Naive thymus-derived CD8-positive, alpha-beta T cell (primary cell): Measurements from ENCODE around the gene RHOBTB1. TPM values are rescaled to one million over a fixed set of nuclear protein-coding genes. Genes with fewer than 3 reads are reported as not detected.

ENCODE experiments used
- ATAC-seq, 2 donors: fragments of 150-1000 bp; cut with Tn5 transposase in 1 of 2; sonication (Bioruptor Pico), chemical (Tn5 transposase) in 1 of 2; 1 replicate in 1 of 2; 2 replicates in 1 of 2; pipeline ENCODE4 v1.10.0; 2021; ENCODE audit warnings: mild to moderate bottlenecking in 2 of 2, moderate library complexity in 2 of 2
- POLR2A ChIA-PET: fragments of 350-600 bp; sonication (Branson Sonifier 250); formaldehyde crosslinking; loops from one replicate; lab custom pipeline; 2021; ENCODE audit warnings: antibody characterized with exemption; lab: Charles Lee
- DNase-seq, 10 donors: peaks; one replicate each; pipeline versions ENCODE4 v3.0.0 to v3.0.0-alpha.2; 2020 to 2022
- H3K27ac Mint-ChIP-seq, 10 donors: one replicate each; pipeline ENCODE4 v1.8.0; 2020 to 2022; ENCODE audit warnings: mild to moderate bottlenecking in 10 of 10, mixed read lengths in 10 of 10, moderate library complexity in 4 of 10, inconsistent platforms in 1 of 10
- H3K27me3 Mint-ChIP-seq, 5 donors: one replicate each; pipeline ENCODE4 v1.8.0; 2021 to 2022; ENCODE audit warnings: mixed read lengths in 5 of 5
- H3K36me3 Mint-ChIP-seq, 3 donors: one replicate each; pipeline ENCODE4 v1.8.0; 2020 to 2022; ENCODE audit warnings: mixed read lengths in 3 of 3, mild to moderate bottlenecking in 2 of 3, inconsistent platforms in 1 of 3
- H3K4me1 Mint-ChIP-seq, 4 donors: one replicate each; pipeline ENCODE4 v1.8.0; 2021 to 2022; ENCODE audit warnings: mixed read lengths in 4 of 4
- H3K4me3 Mint-ChIP-seq, 10 donors: one replicate each; pipeline ENCODE4 v1.8.0; 2020 to 2022; ENCODE audit warnings: mild to moderate bottlenecking in 10 of 10, mixed read lengths in 10 of 10, moderate library complexity in 6 of 10, inconsistent platforms in 1 of 10
- H3K9me3 Mint-ChIP-seq, 9 donors: one replicate each; pipeline ENCODE4 v1.8.0; 2020 to 2022; ENCODE audit warnings: mixed read lengths in 9 of 9, mild to moderate bottlenecking in 3 of 9, inconsistent platforms in 1 of 9, moderate library complexity in 1 of 9
- polyA plus RNA-seq, 3 donors: library from polyadenylated mRNA; unstranded; fragments of 300-500 nt; fragmentation: Illumina TruSeq; gene quantifications; one replicate each; pipeline ENCODE4 v1.2.3, GENCODE V29; 2021
- total RNA-seq, 8 experiments: library from RNA in 2 of 8; stranded (reverse) in 2 of 8; gene quantifications; one replicate each; pipeline ENCODE4 v1.2.3 and lab custom pipeline; 2021 to 2026

Gene RHOBTB1
- total and polyA plus RNA-seq, 5 experiments from 2014 or later = 0.33 TPM; not detected in 4

- no peak overlapping the region for H3K27ac Mint-ChIP-seq
- POLR2A ChIA-PET = no interaction called here
- H3K9me3 Mint-ChIP-seq = peaks cover 0 to 20% (median 1%) of the 10 kb centered on the region in 9 donors
- no peak for ATAC-seq
- H3K4me1 Mint-ChIP-seq = peaks cover 0 to 15% (median 0%) of the 10 kb centered on the region in 4 donors
- DNase-seq = no peak
- no peaks in the 10 kb centered on the region for H3K36me3 Mint-ChIP-seq
- H3K27me3 Mint-ChIP-seq = peaks cover 0 to 8% (median 3%) of the 10 kb centered on the region in 5 donors
- no peak overlapping the region for H3K4me3 Mint-ChIP-seq
Measured at GRCh38 chr10:60921633-60922032, 22.4 kb downstream of the RHOBTB1 start.

- Mint-ChIP-seq H3K4me3 (no peak overlapping the region), H3K9me3 (peaks cover 0 to 20% (median 1%) of the 10 kb centered on the region in 9 donors), H3K27ac (no peak overlapping the region), H3K27me3 (peaks cover 0 to 8% (median 3%) of the 10 kb centered on the region in 5 donors), H3K36me3 (no peaks in the 10 kb centered on the region), H3K4me1 (peaks cover 0 to 15% (median 0%) of the 10 kb centered on the region in 4 donors)
- ATAC-seq = no peak
- no peak for DNase-seq
- POLR2A ChIA-PET = no interaction called here
Measured at GRCh38 chr10:60920479-60920878, 23.5 kb downstream of the RHOBTB1 start.

- H3K4me3 Mint-ChIP-seq = no peak overlapping the region
- H3K4me1 Mint-ChIP-seq = peaks cover 0 to 15% (median 0%) of the 10 kb centered on the region in 4 donors
- H3K36me3 Mint-ChIP-seq = no peaks in the 10 kb centered on the region
- no peak overlapping the region for H3K27ac Mint-ChIP-seq
- H3K27me3 Mint-ChIP-seq = peaks cover 0 to 8% (median 3%) of the 10 kb centered on the region in 5 donors
- no peak for DNase-seq
- H3K9me3 Mint-ChIP-seq = peaks cover 0 to 20% (median 1%) of the 10 kb centered on the region in 9 donors
- POLR2A ChIA-PET = no interaction called here
- ATAC-seq = no peak
Measured at GRCh38 chr10:60919551-60919950, 24.4 kb downstream of the RHOBTB1 start.

- POLR2A ChIA-PET = no interaction called here
- Mint-ChIP-seq H3K4me1 (peaks cover 0 to 12% (median 0%) of the 10 kb centered on the region in 4 donors), H3K4me3 (no peak overlapping the region), H3K36me3 (no peaks in the 10 kb centered on the region), H3K27ac (no peak overlapping the region), H3K27me3 (peaks cover 0 to 5% (median 1%) of the 10 kb centered on the region in 5 donors), H3K9me3 (peaks cover 0 to 20% (median 1%) of the 10 kb centered on the region in 9 donors)
- ATAC-seq = no peak
- no peak for DNase-seq
Measured at GRCh38 chr10:60917331-60918280, 26.4 kb downstream of the RHOBTB1 start.

GRCh38 chr10:60916025-60916424, 28.0 kb downstream of the RHOBTB1 start:
- DNase-seq (no peak), ATAC-seq (no peak)
- peaks cover 0 to 20% (median 1%) of the 10 kb centered on the region in 9 donors for H3K9me3 Mint-ChIP-seq
- peaks cover 0 to 7% (median 4%) of the 10 kb centered on the region in 4 donors for H3K4me1 Mint-ChIP-seq
- POLR2A ChIA-PET = no interaction called here
- no peak overlapping the region for H3K27ac Mint-ChIP-seq
- H3K27me3 Mint-ChIP-seq = peaks cover 0 to 8% (median 7%) of the 10 kb centered on the region in 5 donors
- no peaks in the 10 kb centered on the region for H3K36me3 Mint-ChIP-seq
- no peak overlapping the region for H3K4me3 Mint-ChIP-seq

- no peaks in the 10 kb centered on the region for H3K36me3 Mint-ChIP-seq
- POLR2A ChIA-PET = no interaction called here
- no peak overlapping the region for H3K27ac Mint-ChIP-seq
- DNase-seq = no peak
- H3K4me3 Mint-ChIP-seq = no peak overlapping the region
- peaks cover 0 to 15% (median 10%) of the 10 kb centered on the region in 4 donors for H3K4me1 Mint-ChIP-seq
- peaks cover 0 to 8% (median 4%) of the 10 kb centered on the region in 5 donors for H3K27me3 Mint-ChIP-seq
- no peak for ATAC-seq
- peaks cover 0 to 20% (median 1%) of the 10 kb centered on the region in 9 donors for H3K9me3 Mint-ChIP-seq
Measured at GRCh38 chr10:60914690-60915141, 29.3 kb downstream of the RHOBTB1 start.

GRCh38 chr10:60913657-60914056, 30.3 kb downstream of the RHOBTB1 start:
- Mint-ChIP-seq H3K27me3 (peaks cover 0 to 8% (median 7%) of the 10 kb centered on the region in 5 donors), H3K4me3 (no peak overlapping the region), H3K9me3 (peaks cover 0 to 20% (median 1%) of the 10 kb centered on the region in 9 donors), H3K4me1 (peaks cover 0 to 15% (median 10%) of the 10 kb centered on the region in 4 donors), H3K36me3 (no peaks in the 10 kb centered on the region), H3K27ac (no peak overlapping the region)
- no peak for ATAC-seq
- POLR2A ChIA-PET = no interaction called here
- DNase-seq = no peak

- Mint-ChIP-seq H3K27ac (peak overlapping the region in 1 of 10 donors; percentile 57), H3K9me3 (peaks cover 0 to 14% (median 0%) of the 10 kb centered on the region in 9 donors)
- POLR2A ChIA-PET = no interaction called here
Measured at GRCh38 chr10:60913071-60913470, 30.9 kb downstream of the RHOBTB1 start.

GRCh38 chr10:60911715-60912114, 32.3 kb downstream of the RHOBTB1 start:
- Mint-ChIP-seq H3K9me3 (peaks cover 0 to 8% (median 0%) of the 10 kb centered on the region in 9 donors), H3K27ac (no peak overlapping the region), H3K4me1 (peaks cover 0 to 15% (median 10%) of the 10 kb centered on the region in 4 donors), H3K27me3 (peaks cover 0 to 10% (median 8%) of the 10 kb centered on the region in 5 donors), H3K36me3 (peaks cover 0 to 5% (median 0%) of the 10 kb centered on the region in 3 donors), H3K4me3 (no peak overlapping the region)
- no peak for ATAC-seq
- POLR2A ChIA-PET = no interaction called here
- no peak for DNase-seq

More at GRCh38 chr10:60913071-60913470, 30.9 kb downstream of the RHOBTB1 start:
- no peak for DNase-seq
- ATAC-seq = no peak
- H3K4me3 Mint-ChIP-seq = no peak overlapping the region
- H3K4me1 Mint-ChIP-seq = peaks cover 0 to 15% (median 10%) of the 10 kb centered on the region in 4 donors
- H3K27me3 Mint-ChIP-seq = peaks cover 0 to 10% (median 8%) of the 10 kb centered on the region in 5 donors
- H3K36me3 Mint-ChIP-seq = no peaks in the 10 kb centered on the region

- DNase-seq = no peak
- H3K4me1 Mint-ChIP-seq = peaks cover 0 to 15% (median 10%) of the 10 kb centered on the region in 4 donors
- peaks cover 0 to 5% (median 0%) of the 10 kb centered on the region in 3 donors for H3K36me3 Mint-ChIP-seq
- ATAC-seq = no peak
- POLR2A ChIA-PET = no interaction called here
- no peak overlapping the region for H3K27ac Mint-ChIP-seq
- H3K9me3 Mint-ChIP-seq = peaks cover 0 to 12% (median 0%) of the 10 kb centered on the region in 9 donors
- H3K4me3 Mint-ChIP-seq = peak overlapping the region in 2 of 10 donors; percentile 0 to 12
- peaks cover 0 to 10% (median 8%) of the 10 kb centered on the region in 5 donors for H3K27me3 Mint-ChIP-seq
Measured at GRCh38 chr10:60911216-60911615, 32.8 kb downstream of the RHOBTB1 start.

GRCh38 chr10:60910543-60910942, 33.4 kb downstream of the RHOBTB1 start:
- Mint-ChIP-seq H3K27ac (no peak overlapping the region), H3K36me3 (peaks cover 0 to 5% (median 0%) of the 10 kb centered on the region in 3 donors), H3K9me3 (peaks cover 0 to 13% (median 0%) of the 10 kb centered on the region in 9 donors), H3K4me1 (peaks cover 0 to 15% (median 10%) of the 10 kb centered on the region in 4 donors), H3K4me3 (peak overlapping the region in 4 of 10 donors; percentile 7 to 31 (median 24)), H3K27me3 (peaks cover 0 to 10% (median 6%) of the 10 kb centered on the region in 5 donors)
- DNase-seq (peak in 1 of 10 donors; percentile 1), ATAC-seq (no peak)
- POLR2A ChIA-PET = no interaction called here

- H3K36me3 Mint-ChIP-seq = peaks cover 0 to 5% (median 0%) of the 10 kb centered on the region in 3 donors
- H3K9me3 Mint-ChIP-seq = peaks cover 0 to 13% (median 0%) of the 10 kb centered on the region in 9 donors
- ATAC-seq (no peak), DNase-seq (no peak)
- H3K4me3 Mint-ChIP-seq = no peak overlapping the region
- peaks cover 0 to 15% (median 10%) of the 10 kb centered on the region in 4 donors for H3K4me1 Mint-ChIP-seq
- no peak overlapping the region for H3K27ac Mint-ChIP-seq
- POLR2A ChIA-PET = no interaction called here
- H3K27me3 Mint-ChIP-seq = peaks cover 0 to 16% (median 6%) of the 10 kb centered on the region in 5 donors
Measured at GRCh38 chr10:60908896-60909295, 35.1 kb downstream of the RHOBTB1 start.
